HEK293T (cell line): ENCODE results near the gene ADH7.

Experiments
- ARNT ChIP-seq: fragments of 450-650 bp; IDR thresholded peaks from 2 replicates; pipeline ENCODE4 v1.6.1; 2017; ENCODE audit warnings: mild to moderate bottlenecking
- FOXK2 ChIP-seq: fragments of 450-650 bp; IDR thresholded peaks from 2 replicates; pipeline ENCODE4 v1.6.1; 2016; ENCODE audit warnings: mild to moderate bottlenecking
- SUZ12 ChIP-seq: fragments of 450-650 bp; IDR thresholded peaks from 2 replicates; pipeline ENCODE4 v1.6.1; 2016; ENCODE audit warnings: mild to moderate bottlenecking

DNA sequence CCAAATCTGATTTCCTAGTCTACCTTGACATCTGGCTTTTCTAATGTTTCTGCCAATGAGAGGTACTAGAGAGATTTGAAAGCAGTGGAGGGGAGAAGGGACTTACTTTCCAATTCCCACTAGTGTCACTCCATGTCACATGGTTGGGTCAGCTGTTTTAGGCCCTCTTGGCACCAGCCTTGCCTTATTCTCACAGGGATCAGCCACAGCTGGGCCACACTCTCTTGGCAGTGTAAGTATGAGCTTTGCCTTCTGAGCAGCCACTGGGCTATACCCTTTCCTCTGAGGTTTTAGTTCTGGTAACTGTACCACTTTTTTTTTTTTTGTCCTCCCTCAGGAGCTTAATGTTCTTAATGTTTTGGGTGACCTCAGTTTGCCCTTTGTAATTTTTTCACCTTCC is 72.4 kb downstream of the ADH7 start:
- TF ChIP-seq FOXK2 (no peak), SUZ12 (no peak), ARNT (no peak)
